HepG2 (cell line): ENCODE results near the gene SEMA3G. TPM values are rescaled to one million over a fixed set of nuclear protein-coding genes. Genes with fewer than 3 reads are reported as not detected.
A peak's percentile ranks its signal among the peaks of the same experiment; 100 is the strongest.

Source experiments
- ARNTL ChIP-seq: sonication (generic); formaldehyde crosslinking; IDR thresholded peaks from 2 replicates; pipeline ENCODE4 v1.4.0; 2020; ENCODE audit warnings: mild to moderate bottlenecking, missing genetic modification reagents
- CBFB ChIP-seq: sonication (generic); formaldehyde crosslinking; IDR thresholded peaks from 2 replicates; pipeline ENCODE4 v1.4.0; 2020; ENCODE audit warnings: missing genetic modification reagents
- CENPX ChIP-seq: sonication (generic); formaldehyde crosslinking; IDR thresholded peaks from 2 replicates; pipeline ENCODE4 v1.9.0; 2021; ENCODE audit warnings: mild to moderate bottlenecking, missing genetic modification reagents, moderate library complexity
- FOXJ3 ChIP-seq: sonication (generic); formaldehyde crosslinking; IDR thresholded peaks from 2 replicates; pipeline ENCODE4 v1.4.0; 2020; ENCODE audit warnings: missing genetic modification reagents, mild to moderate bottlenecking, borderline replicate concordance
- HNRNPK ChIP-seq: fragments of 200-400 bp; formaldehyde crosslinking; IDR thresholded peaks from 2 replicates; pipeline ENCODE4 v1.6.1; 2018; ENCODE audit warnings: low read length, low read depth, moderate library complexity, mild to moderate bottlenecking; ENCODE audit not compliant: poor library complexity, severe bottlenecking
- HNRNPUL1 ChIP-seq: fragments of 200-400 bp; formaldehyde crosslinking; IDR thresholded peaks from 2 replicates; pipeline ENCODE4 v1.6.1; 2017; ENCODE audit warnings: low read depth, mild to moderate bottlenecking, low read length, moderate library complexity
- MAZ ChIP-seq, 2 experiments: sonication (generic) in 1 of 2; formaldehyde crosslinking in 1 of 2; IDR thresholded peaks; 2 replicates each; pipeline versions ENCODE4 v1.5.0 to v1.6.1; 2012 to 2020; ENCODE audit warnings: low read depth in 2 of 2, mild to moderate bottlenecking in 2 of 2, borderline replicate concordance in 1 of 2, improper control_type of control experiment in 1 of 2, low read length in 1 of 2, missing genetic modification reagents in 1 of 2, moderate library complexity in 1 of 2
- NFE2 ChIP-seq: sonication (generic); formaldehyde crosslinking; IDR thresholded peaks from 2 replicates; pipeline ENCODE4 v1.4.0; 2020; ENCODE audit warnings: missing genetic modification reagents
- NFE2L1 ChIP-seq: sonication (generic); formaldehyde crosslinking; IDR thresholded peaks from 2 replicates; pipeline ENCODE4 v1.4.0; 2020; ENCODE audit warnings: missing genetic modification reagents, mild to moderate bottlenecking, borderline replicate concordance
- NFE2L2 ChIP-seq: fragments of 150-350 bp; IDR thresholded peaks from 2 replicates; pipeline ENCODE4 v1.6.1; 2014; ENCODE audit warnings: low read length
- NFYB ChIP-seq: sonication (generic); formaldehyde crosslinking; IDR thresholded peaks from 2 replicates; pipeline ENCODE4 v1.4.0; 2020; ENCODE audit warnings: missing genetic modification reagents
- NFYC ChIP-seq: IDR thresholded peaks from 2 replicates; pipeline ENCODE4 v1.6.1; 2016; ENCODE audit warnings: missing genetic modification reagents, missing compliant biosample characterization
- SKI ChIP-seq: fragments of 450-650 bp; IDR thresholded peaks from one replicate; pipeline ENCODE4 v1.6.1; 2018; ENCODE audit warnings: mild to moderate bottlenecking; ENCODE audit not compliant: partially characterized antibody
- SOX13 ChIP-seq, 3 experiments: fragments of 450-650 bp in 1 of 3; sonication (generic) in 1 of 3; formaldehyde crosslinking in 1 of 3; IDR thresholded peaks in 2 of 3; conservative IDR thresholded peaks in 1 of 3; 2 replicates each; pipeline versions ENCODE4 v1.5.0 to v1.6.1; 2016 to 2020; ENCODE audit warnings: antibody characterized with exemption in 1 of 3, mild to moderate bottlenecking in 1 of 3, missing compliant biosample characterization in 1 of 3, missing genetic modification reagents in 1 of 3, moderate library complexity in 1 of 3
- SOX6 ChIP-seq, 2 experiments: fragments of 450-650 bp in 1 of 2; sonication (generic) in 1 of 2; formaldehyde crosslinking in 1 of 2; IDR thresholded peaks; 2 replicates each; pipeline versions ENCODE4 v1.4.0 to v1.6.1; 2017 to 2020; ENCODE audit warnings: antibody characterized with exemption in 1 of 2, mild to moderate bottlenecking in 1 of 2, missing genetic modification reagents in 1 of 2
- SRSF1 ChIP-seq: fragments of 200-400 bp; formaldehyde crosslinking; optimal IDR thresholded peaks from 2 replicates; pipeline ENCODE3; 2017; ENCODE audit warnings: mild to moderate bottlenecking, low read depth, low read length, moderate library complexity
- ZNF24 ChIP-seq: fragments of 450-650 bp; IDR thresholded peaks from 2 replicates; pipeline ENCODE4 v1.6.1; 2017; ENCODE audit warnings: antibody characterized with exemption, mild to moderate bottlenecking
- ZNF263 ChIP-seq: sonication (generic); formaldehyde crosslinking; IDR thresholded peaks from 2 replicates; pipeline ENCODE4 v1.4.0; 2020; ENCODE audit warnings: missing genetic modification reagents
- polyA plus RNA-seq, 8 experiments: library from polyadenylated mRNA; depleted of rRNA in 3 of 8; stranded (reverse) in 7 of 8; unstranded in 1 of 8; fragments of >200 nt; fragmentation: Illumina TruSeq in 4 of 8; extraction: Trizol in 4 of 8; gene quantifications; 2 replicates each; pipeline versions ENCODE4 v1.2.1 to v1.2.3, GENCODE V29; 2011 to 2016; ENCODE audit warnings: low read depth in 4 of 8, missing spikeins in 1 of 8, mixed read lengths in 1 of 8; ENCODE audit not compliant: insufficient read depth in 1 of 8
- total RNA-seq, 5 experiments: library from RNA; depleted of rRNA; stranded (reverse); fragments of >200 nt; fragmentation: Illumina TruSeq; extraction: Trizol; gene quantifications; 2 replicates each; pipeline ENCODE4 v1.2.3, GENCODE V29; 2016; ENCODE audit warnings: low read depth in 1 of 5
- TF ChIP-seq, protein P1 (sequence below): sonication (generic); formaldehyde crosslinking; IDR thresholded peaks from 2 replicates; pipeline ENCODE4 v1.8.0; 2022; ENCODE audit warnings: mild to moderate bottlenecking, missing genetic modification reagents; ENCODE audit not compliant: insufficient replicate concordance
- TF ChIP-seq, protein P2 (sequence below): sonication (generic); formaldehyde crosslinking; IDR thresholded peaks from 2 replicates; pipeline ENCODE4 v1.5.1; 2020; ENCODE audit warnings: mild to moderate bottlenecking, missing genetic modification reagents, moderate library complexity
- TF ChIP-seq, protein P3 (sequence below): sonication (generic); formaldehyde crosslinking; IDR thresholded peaks from 2 replicates; pipeline ENCODE4 v1.8.1; 2023; ENCODE audit warnings: mild to moderate bottlenecking, inconsistent platforms, moderate library complexity, missing genetic modification reagents, borderline replicate concordance

Gene SEMA3G
- total and polyA plus RNA-seq, 2 of the 13 experiments (the other 11 are each of a cell fraction or from before 2014, with no cell fraction given): 6.1 to 8.3 TPM

DNA sequence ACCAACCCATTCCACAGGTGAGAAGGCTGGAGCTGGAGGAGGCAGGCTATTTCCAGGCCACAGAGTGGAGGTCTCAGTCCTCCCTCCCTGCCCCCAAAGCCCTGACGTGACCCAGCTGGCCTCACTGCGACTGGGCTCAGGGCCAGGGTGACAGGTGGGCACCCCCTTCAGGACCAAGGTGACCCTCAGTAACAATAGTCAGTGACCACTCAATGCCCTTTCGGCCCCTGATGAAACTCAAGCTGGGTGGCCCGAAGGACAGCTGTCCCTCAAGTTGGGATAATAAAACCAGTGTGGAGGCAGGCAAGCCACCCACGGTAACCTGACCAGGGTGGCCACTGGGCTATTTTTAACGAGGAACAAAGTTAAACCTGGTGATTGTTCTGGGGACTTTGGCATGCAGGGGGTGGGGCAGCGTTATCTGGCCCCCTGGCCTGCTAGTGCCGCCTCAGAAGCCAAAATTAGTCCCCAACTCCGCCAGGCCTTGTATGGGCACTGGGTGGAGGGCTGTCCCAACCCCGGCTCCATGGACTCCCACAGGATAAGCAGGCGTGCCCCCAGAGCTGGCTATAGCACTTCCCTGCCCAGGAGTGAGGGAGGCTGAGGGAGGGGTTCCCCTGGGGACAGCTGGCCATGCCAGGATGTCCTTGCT lies 7.8 kb upstream of the SEMA3G start (continued):
- no peak for TF ChIP-seq NFE2L2
- no peak for TF ChIP-seq SRSF1
- no peak for TF ChIP-seq ARNTL (CRISPR knock-in tag)
- no peak for TF ChIP-seq SOX13 (IDR thresholded peaks at IDR 0.05)
- peak in 1 of 2 experiments; percentile 80; a peak in 2 of 4 replicates for TF ChIP-seq SOX13 (CRISPR knock-in tag; conservative IDR thresholded peaks at IDR 0.05 in 1 of 2, IDR thresholded peaks at IDR 0.05 in 1 of 2)
- no peak for TF ChIP-seq ZNF24
- TF ChIP-seq NFYB: no peak
- TF ChIP-seq, protein P1, sequence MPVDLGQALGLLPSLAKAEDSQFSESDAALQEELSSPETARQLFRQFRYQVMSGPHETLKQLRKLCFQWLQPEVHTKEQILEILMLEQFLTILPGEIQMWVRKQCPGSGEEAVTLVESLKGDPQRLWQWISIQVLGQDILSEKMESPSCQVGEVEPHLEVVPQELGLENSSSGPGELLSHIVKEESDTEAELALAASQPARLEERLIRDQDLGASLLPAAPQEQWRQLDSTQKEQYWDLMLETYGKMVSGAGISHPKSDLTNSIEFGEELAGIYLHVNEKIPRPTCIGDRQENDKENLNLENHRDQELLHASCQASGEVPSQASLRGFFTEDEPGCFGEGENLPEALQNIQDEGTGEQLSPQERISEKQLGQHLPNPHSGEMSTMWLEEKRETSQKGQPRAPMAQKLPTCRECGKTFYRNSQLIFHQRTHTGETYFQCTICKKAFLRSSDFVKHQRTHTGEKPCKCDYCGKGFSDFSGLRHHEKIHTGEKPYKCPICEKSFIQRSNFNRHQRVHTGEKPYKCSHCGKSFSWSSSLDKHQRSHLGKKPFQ: no peak
- TF ChIP-seq ZNF263 (CRISPR knock-in tag): 0 out of 2 replicates have a peak, but pooled peaks have one; percentile 33
- no peak for TF ChIP-seq MAZ (IDR thresholded peaks at IDR 0.05; ENCODE audit: borderline replicate concordance, low read depth, low read length)
- TF ChIP-seq MAZ (CRISPR knock-in tag; IDR thresholded peaks at IDR 0.05; ENCODE audit: low read depth): no peak
- TF ChIP-seq NFE2L1 (CRISPR knock-in tag): no peak
- TF ChIP-seq HNRNPUL1: no peak
- TF ChIP-seq, protein P2, sequence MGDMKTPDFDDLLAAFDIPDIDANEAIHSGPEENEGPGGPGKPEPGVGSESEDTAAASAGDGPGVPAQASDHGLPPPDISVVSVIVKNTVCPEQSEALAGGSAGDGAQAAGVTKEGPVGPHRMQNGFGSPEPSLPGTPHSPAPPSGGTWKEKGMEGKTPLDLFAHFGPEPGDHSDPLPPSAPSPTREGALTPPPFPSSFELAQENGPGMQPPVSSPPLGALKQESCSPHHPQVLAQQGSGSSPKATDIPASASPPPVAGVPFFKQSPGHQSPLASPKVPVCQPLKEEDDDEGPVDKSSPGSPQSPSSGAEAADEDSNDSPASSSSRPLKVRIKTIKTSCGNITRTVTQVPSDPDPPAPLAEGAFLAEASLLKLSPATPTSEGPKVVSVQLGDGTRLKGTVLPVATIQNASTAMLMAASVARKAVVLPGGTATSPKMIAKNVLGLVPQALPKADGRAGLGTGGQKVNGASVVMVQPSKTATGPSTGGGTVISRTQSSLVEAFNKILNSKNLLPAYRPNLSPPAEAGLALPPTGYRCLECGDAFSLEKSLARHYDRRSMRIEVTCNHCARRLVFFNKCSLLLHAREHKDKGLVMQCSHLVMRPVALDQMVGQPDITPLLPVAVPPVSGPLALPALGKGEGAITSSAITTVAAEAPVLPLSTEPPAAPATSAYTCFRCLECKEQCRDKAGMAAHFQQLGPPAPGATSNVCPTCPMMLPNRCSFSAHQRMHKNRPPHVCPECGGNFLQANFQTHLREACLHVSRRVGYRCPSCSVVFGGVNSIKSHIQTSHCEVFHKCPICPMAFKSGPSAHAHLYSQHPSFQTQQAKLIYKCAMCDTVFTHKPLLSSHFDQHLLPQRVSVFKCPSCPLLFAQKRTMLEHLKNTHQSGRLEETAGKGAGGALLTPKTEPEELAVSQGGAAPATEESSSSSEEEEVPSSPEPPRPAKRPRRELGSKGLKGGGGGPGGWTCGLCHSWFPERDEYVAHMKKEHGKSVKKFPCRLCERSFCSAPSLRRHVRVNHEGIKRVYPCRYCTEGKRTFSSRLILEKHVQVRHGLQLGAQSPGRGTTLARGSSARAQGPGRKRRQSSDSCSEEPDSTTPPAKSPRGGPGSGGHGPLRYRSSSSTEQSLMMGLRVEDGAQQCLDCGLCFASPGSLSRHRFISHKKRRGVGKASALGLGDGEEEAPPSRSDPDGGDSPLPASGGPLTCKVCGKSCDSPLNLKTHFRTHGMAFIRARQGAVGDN (CRISPR knock-in tag): peak; percentile 10; the same call in 1 of the 2 replicates
- TF ChIP-seq CENPX (CRISPR knock-in tag): no peak
- TF ChIP-seq, protein P3, sequence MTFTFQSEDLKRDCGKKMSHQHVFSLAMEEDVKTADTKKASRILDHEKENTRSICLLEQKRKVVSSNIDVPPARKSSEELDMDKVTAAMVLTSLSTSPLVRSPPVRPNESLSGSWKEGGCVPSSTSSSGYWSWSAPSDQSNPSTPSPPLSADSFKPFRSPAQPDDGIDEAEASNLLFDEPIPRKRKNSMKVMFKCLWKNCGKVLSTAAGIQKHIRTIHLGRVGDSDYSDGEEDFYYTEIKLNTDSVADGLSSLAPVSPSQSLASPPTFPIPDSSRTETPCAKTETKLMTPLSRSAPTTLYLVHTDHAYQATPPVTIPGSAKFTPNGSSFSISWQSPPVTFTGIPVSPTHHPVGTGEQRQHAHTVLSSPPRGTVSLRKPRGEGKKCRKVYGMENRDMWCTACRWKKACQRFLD (CRISPR knock-in tag): no peak
- no peak for TF ChIP-seq FOXJ3 (CRISPR knock-in tag)
- TF ChIP-seq SOX6 (IDR thresholded peaks at IDR 0.05): no peak
- TF ChIP-seq SOX6 (CRISPR knock-in tag; IDR thresholded peaks at IDR 0.05): peak; percentile 75
- no peak for TF ChIP-seq CBFB
- TF ChIP-seq SKI: no peak
- TF ChIP-seq NFE2 (CRISPR knock-in tag): no peak
- TF ChIP-seq NFYC (CRISPR knock-in tag): no peak
- TF ChIP-seq HNRNPK: no peak
